ENCODE results near the gene EFNA5. TPM values are rescaled to one million over a fixed set of nuclear protein-coding genes. Genes with fewer than 3 reads are reported as not detected.
"Not testable (repeated sequence)": the region's sequence is repeated elsewhere in the genome, so short reads cannot be mapped to it uniquely, and the experiment has no call there.

Gene EFNA5
- total RNA-seq, 3 donors from 2014 or later (not counting 1 experiment from before 2014, with no cell fraction given), result 2.2 to 8.1 (median 4.3) TPM

DNA sequence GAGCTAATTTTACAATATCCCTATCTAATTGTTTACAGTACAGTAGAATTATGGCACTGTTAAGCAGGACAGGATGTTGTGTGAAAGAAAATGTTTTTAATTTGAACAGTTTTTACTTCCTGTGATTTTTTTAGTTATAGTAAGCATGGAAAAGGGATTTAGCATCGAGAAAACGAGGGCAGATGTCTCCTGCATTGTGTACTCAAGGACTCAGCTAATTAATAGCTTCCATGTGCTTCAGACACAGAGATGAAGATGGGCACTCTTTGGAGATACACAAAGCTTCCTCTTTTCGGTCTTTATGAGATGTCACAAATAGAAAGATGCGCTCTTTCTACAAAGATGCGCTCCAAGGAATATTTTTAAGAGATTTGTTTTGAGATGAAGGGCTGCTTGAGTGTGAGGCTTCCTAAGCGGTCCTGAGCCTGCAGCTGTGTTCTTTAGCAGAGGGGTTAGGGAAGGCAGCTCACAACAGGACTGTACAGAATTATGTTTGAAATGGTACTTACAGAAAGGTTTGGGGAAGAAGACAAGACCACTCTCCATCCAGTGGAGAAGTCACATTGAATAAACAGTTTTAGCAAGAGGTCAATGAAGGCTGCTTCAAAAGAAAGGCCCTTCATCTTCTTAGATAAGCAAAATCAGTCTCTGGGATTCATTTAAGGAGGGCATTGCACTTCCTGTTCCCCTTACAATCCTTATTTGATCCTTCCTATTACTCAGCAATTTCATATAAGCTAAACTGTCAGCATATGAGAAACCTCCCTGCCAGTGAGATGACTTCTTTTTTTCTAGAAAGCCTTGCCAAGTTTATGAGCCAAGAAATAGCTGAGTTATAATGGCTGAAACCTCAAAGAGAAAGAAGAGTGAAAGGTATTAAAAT lies 311.5 kb downstream of the EFNA5 start:
- ATAC-seq, result no peak
- TF ChIP-seq, protein P1, sequence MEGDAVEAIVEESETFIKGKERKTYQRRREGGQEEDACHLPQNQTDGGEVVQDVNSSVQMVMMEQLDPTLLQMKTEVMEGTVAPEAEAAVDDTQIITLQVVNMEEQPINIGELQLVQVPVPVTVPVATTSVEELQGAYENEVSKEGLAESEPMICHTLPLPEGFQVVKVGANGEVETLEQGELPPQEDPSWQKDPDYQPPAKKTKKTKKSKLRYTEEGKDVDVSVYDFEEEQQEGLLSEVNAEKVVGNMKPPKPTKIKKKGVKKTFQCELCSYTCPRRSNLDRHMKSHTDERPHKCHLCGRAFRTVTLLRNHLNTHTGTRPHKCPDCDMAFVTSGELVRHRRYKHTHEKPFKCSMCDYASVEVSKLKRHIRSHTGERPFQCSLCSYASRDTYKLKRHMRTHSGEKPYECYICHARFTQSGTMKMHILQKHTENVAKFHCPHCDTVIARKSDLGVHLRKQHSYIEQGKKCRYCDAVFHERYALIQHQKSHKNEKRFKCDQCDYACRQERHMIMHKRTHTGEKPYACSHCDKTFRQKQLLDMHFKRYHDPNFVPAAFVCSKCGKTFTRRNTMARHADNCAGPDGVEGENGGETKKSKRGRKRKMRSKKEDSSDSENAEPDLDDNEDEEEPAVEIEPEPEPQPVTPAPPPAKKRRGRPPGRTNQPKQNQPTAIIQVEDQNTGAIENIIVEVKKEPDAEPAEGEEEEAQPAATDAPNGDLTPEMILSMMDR (IDR thresholded peaks at IDR 0.05), result no peak
- H3K27ac ChIP-seq (ENCODE audit: low read length), result no peak overlapping the region
- H3K27ac Mint-ChIP-seq, result peak overlapping the region; percentile 4 to 46
- H3K9me3 ChIP-seq (ENCODE audit: control insufficient read depth, insufficient read depth, low read length), result no peaks in the 10 kb centered on the region
- intact Hi-C loops (cut with micrococcal nuclease), result no loop called here
- H3K4me3 ChIP-seq (ENCODE audit: low read length), result no peak overlapping the region
- H3K36me3 ChIP-seq (ENCODE audit: control insufficient read depth, insufficient read depth, low read length), result no peaks in the 10 kb centered on the region
- H3K27me3 Mint-ChIP-seq (ENCODE audit: low read depth in 2 of 2), result no peaks in the 10 kb centered on the region
- H3K4me3 Mint-ChIP-seq, result no peak overlapping the region
- WGBS (ENCODE audit: insufficient coverage), result 79% methylated on average over 6 of the region's 6 CpGs
- H3K27me3 ChIP-seq (ENCODE audit: control insufficient read depth, insufficient read depth, low read length), result no peaks in the 10 kb centered on the region
- no peak for DNase-seq
- no peaks in the 10 kb centered on the region for H3K36me3 Mint-ChIP-seq
- peaks cover 18 to 22% of the 10 kb centered on the region in 2 donors for H3K4me1 Mint-ChIP-seq
- no peaks in the 10 kb centered on the region for H3K9me3 Mint-ChIP-seq
- H3K4me1 ChIP-seq (ENCODE audit: control insufficient read depth, insufficient read depth, low read length), result no peaks in the 10 kb centered on the region

DNA sequence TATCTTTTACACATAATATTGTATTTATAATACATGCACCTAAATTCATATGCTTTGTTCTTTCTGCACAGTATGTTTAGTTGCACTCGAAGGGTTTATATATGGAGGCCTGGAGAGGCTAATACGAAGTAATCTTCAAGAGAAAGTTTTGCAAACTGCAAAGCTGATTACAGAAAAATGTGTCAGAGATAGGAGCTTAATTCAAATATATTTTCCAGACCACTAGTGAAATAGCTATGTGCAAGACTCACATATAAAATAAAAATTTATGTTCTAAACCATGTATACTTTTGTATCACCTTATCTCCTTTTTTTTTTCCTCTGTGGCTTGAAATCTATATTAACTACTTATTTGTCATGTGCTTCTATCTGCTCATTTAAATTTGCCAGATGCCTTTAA lies 313.8 kb downstream of the EFNA5 start:
- WGBS (ENCODE audit: insufficient coverage), result 87% methylated on average over 2 of the region's 2 CpGs
- Histone ChIP-seq H3K36me3 (ENCODE audit: control insufficient read depth, insufficient read depth, low read length) (no peaks in the 10 kb centered on the region), H3K4me3 (ENCODE audit: low read length) (no peak overlapping the region), H3K4me1 (ENCODE audit: control insufficient read depth, insufficient read depth, low read length) (no peaks in the 10 kb centered on the region), H3K27ac (ENCODE audit: low read length) (no peak overlapping the region), H3K9me3 (ENCODE audit: control insufficient read depth, insufficient read depth, low read length) (no peaks in the 10 kb centered on the region), H3K27me3 (ENCODE audit: control insufficient read depth, insufficient read depth, low read length) (no peaks in the 10 kb centered on the region)
- DNase-seq, result no peak
- H3K27me3 Mint-ChIP-seq (ENCODE audit: low read depth in 2 of 2), result no peaks in the 10 kb centered on the region
- TF ChIP-seq, protein P1 (IDR thresholded peaks at IDR 0.05), result no peak
- no peak overlapping the region for H3K4me3 Mint-ChIP-seq
- no peaks in the 10 kb centered on the region for H3K9me3 Mint-ChIP-seq
- intact Hi-C loops (cut with micrococcal nuclease), result no loop called here
- no peak overlapping the region for H3K27ac Mint-ChIP-seq
- no peak for ATAC-seq
- H3K36me3 Mint-ChIP-seq, result no peaks in the 10 kb centered on the region
- H3K4me1 Mint-ChIP-seq, result peaks cover 5 to 9% of the 10 kb centered on the region in 2 donors

DNA sequence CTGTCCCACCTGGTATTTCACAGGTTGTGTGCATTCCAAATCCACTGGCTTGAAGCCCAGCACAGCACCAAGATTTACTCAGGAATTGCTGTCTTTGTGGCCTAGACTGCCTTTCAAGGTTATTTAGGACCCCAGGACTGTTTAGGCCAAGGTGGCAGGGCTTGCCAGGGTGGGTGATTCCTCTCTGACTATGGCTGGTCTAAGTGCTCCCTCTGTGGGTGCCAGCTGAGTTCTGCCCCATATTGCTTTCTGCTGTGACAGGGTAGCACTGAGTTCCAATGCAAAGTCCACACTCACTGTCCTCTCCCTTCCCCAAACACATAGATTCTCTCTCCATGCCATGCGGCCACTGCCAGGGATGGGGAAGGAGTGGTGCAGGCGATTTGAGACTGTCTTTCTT lies 318.2 kb downstream of the EFNA5 start:
- no peak overlapping the region for H3K27ac ChIP-seq (ENCODE audit: low read length)
- Mint-ChIP-seq H3K4me1 (no peaks in the 10 kb centered on the region), H3K9me3 (no peaks in the 10 kb centered on the region), H3K4me3 (no peak overlapping the region), H3K36me3 (peaks cover 9% of the 10 kb centered on the region), H3K27ac (no peak overlapping the region), H3K27me3 (ENCODE audit: low read depth in 2 of 2) (peaks cover 0 to 13% of the 10 kb centered on the region in 2 donors)
- DNase-seq (no peak), ATAC-seq (no peak)
- H3K36me3 ChIP-seq (ENCODE audit: control insufficient read depth, insufficient read depth, low read length), result no peaks in the 10 kb centered on the region
- intact Hi-C loops (cut with micrococcal nuclease), result no loop called here
- H3K4me3 ChIP-seq (ENCODE audit: low read length), result no peak overlapping the region
- H3K4me1 ChIP-seq (ENCODE audit: control insufficient read depth, insufficient read depth, low read length), result no peaks in the 10 kb centered on the region
- TF ChIP-seq, protein P1 (IDR thresholded peaks at IDR 0.05), result no peak
- H3K27me3 ChIP-seq (ENCODE audit: control insufficient read depth, insufficient read depth, low read length), result no peaks in the 10 kb centered on the region
- no CpG with 5 or more reads among the region's 2 CpGs for WGBS (ENCODE audit: insufficient coverage)
- no peaks in the 10 kb centered on the region for H3K9me3 ChIP-seq (ENCODE audit: control insufficient read depth, insufficient read depth, low read length)

DNA sequence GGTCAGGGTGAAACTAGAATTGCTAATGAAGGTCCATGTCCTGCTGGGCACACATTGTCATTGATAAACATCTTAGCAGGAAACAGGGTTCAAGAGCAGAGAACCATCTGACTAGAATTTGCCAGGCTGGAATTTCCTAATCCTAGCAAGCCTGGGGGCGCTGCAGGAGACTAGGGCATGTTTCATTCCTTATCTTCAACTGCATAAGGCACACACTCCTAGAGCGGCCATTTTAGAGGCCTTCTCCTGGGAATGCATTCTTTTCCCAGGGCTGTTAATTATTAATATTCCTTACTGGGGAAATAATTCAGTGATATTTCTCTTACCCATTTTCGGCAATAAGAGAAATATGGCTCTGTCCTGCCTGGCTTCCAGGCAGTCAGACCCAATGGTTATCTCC lies 324.2 kb downstream of the EFNA5 start:
- H3K27me3 ChIP-seq (ENCODE audit: control insufficient read depth, insufficient read depth, low read length); H3K36me3 ChIP-seq (ENCODE audit: control insufficient read depth, insufficient read depth, low read length); H3K4me3 Mint-ChIP-seq; intact Hi-C loops (cut with micrococcal nuclease); H3K27ac Mint-ChIP-seq; ATAC-seq; H3K4me1 ChIP-seq (ENCODE audit: control insufficient read depth, insufficient read depth, low read length); H3K27ac ChIP-seq (ENCODE audit: low read length); H3K4me1 Mint-ChIP-seq; H3K4me3 ChIP-seq (ENCODE audit: low read length); DNase-seq: not testable (repeated sequence)
- Mint-ChIP-seq H3K36me3 (peaks cover 35% of the 10 kb centered on the region), H3K27me3 (ENCODE audit: low read depth in 2 of 2) (peaks cover 0 to 13% of the 10 kb centered on the region in 2 donors), H3K9me3 (peaks cover 7 to 14% of the 10 kb centered on the region in 2 donors)
- 83% methylated on average over 2 of the region's 3 CpGs for whole genome bisulfite sequencing (ENCODE audit: insufficient coverage)
- peaks cover 16% of the 10 kb centered on the region for H3K9me3 ChIP-seq (ENCODE audit: control insufficient read depth, insufficient read depth, low read length)

Measured in natural killer cell (primary cell).